Nephron progenitor cell (in vitro differentiated cells): ENCODE results near the gene COX8A.

Experiments
- DNase-seq: peaks from one replicate; pipeline ENCODE4 v3.0.0; 2021
- H3K27ac Mint-ChIP-seq: 2 replicates; pipeline ENCODE4 v1.8.0; 2021; ENCODE audit warnings: mild to moderate bottlenecking, moderate library complexity, mixed read lengths
- H3K27me3 Mint-ChIP-seq: 2 replicates; pipeline ENCODE4 v1.8.0; 2021; ENCODE audit warnings: mild to moderate bottlenecking, low read depth, mixed read lengths; ENCODE audit not compliant: poor library complexity
- H3K36me3 Mint-ChIP-seq: 2 replicates; pipeline ENCODE4 v1.8.0; 2021; ENCODE audit warnings: low read depth, mixed read lengths
- H3K4me1 Mint-ChIP-seq: 2 replicates; pipeline ENCODE4 v1.8.0; 2021; ENCODE audit warnings: mixed read lengths
- H3K4me3 Mint-ChIP-seq: 2 replicates; pipeline ENCODE4 v1.8.0; 2021; ENCODE audit warnings: mild to moderate bottlenecking, moderate library complexity, mixed read lengths
- H3K9me3 Mint-ChIP-seq: 2 replicates; pipeline ENCODE4 v1.8.0; 2021; ENCODE audit warnings: mild to moderate bottlenecking, moderate library complexity, mixed read lengths
- CTCF ChIP-seq: fragments of 200-600 bp; sonication (generic); IDR thresholded peaks from 2 replicates; pipeline ENCODE4 v1.5.0; 2021; ENCODE audit warnings: antibody characterized with exemption

The COX8A gene

DNA sequence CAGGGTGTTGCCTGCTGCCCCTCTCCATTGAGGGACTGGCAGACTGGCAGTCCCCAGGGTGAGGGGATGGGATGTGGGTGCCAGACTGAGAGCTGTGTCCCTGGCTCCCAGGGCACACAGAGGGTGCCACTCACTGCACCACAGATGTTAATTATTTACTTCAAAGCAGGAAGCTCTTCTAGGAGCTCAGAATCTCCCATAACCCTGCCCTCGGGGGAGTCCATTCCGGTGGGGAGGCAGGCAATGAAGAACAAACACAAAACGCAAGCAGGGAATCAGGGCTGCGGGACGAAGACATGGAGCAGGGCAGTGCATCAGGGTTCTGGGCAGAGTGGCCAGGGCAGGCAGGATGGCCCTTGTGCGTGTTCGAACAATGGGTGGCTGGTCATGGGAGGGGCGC is 37.0 kb downstream of the COX8A start:
- Mint-ChIP-seq H3K4me1 (peaks cover 61% of the 10 kb centered on the region), H3K4me3 (no peak overlapping the region), H3K36me3 (no peaks in the 10 kb centered on the region), H3K27me3 (peaks cover 69% of the 10 kb centered on the region), H3K27ac (no peak overlapping the region), H3K9me3 (peaks cover 9% of the 10 kb centered on the region)
- no peak for DNase-seq
- no peak for TF ChIP-seq CTCF

DNA sequence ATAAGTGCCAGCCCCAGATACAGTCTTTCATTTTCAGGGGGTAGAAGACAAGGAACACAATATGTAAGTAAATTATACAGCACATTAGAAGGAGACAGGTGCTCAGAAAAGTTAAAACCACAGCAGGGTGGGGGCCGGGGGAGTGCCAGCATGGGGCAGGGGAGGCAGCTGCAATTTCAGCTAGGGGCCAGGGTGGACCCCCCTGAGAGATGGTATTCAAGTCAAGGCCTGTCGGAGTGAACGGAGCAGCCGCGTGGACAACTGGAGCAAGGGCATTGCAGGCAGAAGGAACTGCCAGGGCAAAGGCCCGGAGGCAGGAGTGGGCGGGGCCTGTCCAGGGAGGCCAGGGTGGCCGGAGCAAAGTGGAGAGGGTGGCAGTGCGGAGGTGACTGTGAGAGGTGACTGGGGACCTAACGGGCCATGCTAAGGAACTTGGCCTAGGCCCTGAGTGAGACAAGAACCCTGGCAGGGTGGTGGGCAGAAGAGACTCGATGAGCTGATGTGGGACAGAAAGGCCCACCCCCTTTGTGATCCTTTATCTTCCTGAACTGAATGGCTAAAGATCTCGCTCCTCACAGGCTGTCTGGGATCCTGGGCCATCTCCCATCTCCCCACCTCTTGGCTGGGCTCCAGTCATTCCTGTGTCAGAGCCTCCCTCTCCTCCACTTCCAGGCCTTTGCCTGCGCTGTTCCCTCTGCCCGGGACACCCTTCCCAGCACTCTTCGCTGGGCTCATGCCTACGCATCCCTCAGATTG is 38.9 kb downstream of the COX8A start:
- Mint-ChIP-seq H3K27me3 (peaks cover 59% of the 10 kb centered on the region), H3K4me1 (peaks cover 43% of the 10 kb centered on the region), H3K36me3 (no peaks in the 10 kb centered on the region), H3K27ac (no peak overlapping the region), H3K9me3 (peaks cover 9% of the 10 kb centered on the region), H3K4me3 (no peak overlapping the region)
- no peak for DNase-seq
- TF ChIP-seq CTCF = no peak

- Mint-ChIP-seq H3K27ac (no peak overlapping the region), H3K27me3 (peaks cover 52% of the 10 kb centered on the region), H3K9me3 (peaks cover 9% of the 10 kb centered on the region), H3K4me3 (peak overlapping the region; percentile 40), H3K36me3 (no peaks in the 10 kb centered on the region), H3K4me1 (peaks cover 38% of the 10 kb centered on the region)
- DNase-seq = peak; percentile 90
- TF ChIP-seq CTCF = no peak
These were observed 39.9 kb downstream of the COX8A start for GRCh38 chr11:64014356-64014755.

- TF ChIP-seq CTCF = no peak
- peaks cover 52% of the 10 kb centered on the region for H3K27me3 Mint-ChIP-seq
- no peak overlapping the region for H3K4me3 Mint-ChIP-seq
- no peaks in the 10 kb centered on the region for H3K36me3 Mint-ChIP-seq
- H3K4me1 Mint-ChIP-seq = peaks cover 38% of the 10 kb centered on the region
- DNase-seq = no peak
- peaks cover 3% of the 10 kb centered on the region for H3K9me3 Mint-ChIP-seq
- no peak overlapping the region for H3K27ac Mint-ChIP-seq
These were observed 41.1 kb downstream of the COX8A start for GRCh38 chr11:64015510-64015909.

DNA sequence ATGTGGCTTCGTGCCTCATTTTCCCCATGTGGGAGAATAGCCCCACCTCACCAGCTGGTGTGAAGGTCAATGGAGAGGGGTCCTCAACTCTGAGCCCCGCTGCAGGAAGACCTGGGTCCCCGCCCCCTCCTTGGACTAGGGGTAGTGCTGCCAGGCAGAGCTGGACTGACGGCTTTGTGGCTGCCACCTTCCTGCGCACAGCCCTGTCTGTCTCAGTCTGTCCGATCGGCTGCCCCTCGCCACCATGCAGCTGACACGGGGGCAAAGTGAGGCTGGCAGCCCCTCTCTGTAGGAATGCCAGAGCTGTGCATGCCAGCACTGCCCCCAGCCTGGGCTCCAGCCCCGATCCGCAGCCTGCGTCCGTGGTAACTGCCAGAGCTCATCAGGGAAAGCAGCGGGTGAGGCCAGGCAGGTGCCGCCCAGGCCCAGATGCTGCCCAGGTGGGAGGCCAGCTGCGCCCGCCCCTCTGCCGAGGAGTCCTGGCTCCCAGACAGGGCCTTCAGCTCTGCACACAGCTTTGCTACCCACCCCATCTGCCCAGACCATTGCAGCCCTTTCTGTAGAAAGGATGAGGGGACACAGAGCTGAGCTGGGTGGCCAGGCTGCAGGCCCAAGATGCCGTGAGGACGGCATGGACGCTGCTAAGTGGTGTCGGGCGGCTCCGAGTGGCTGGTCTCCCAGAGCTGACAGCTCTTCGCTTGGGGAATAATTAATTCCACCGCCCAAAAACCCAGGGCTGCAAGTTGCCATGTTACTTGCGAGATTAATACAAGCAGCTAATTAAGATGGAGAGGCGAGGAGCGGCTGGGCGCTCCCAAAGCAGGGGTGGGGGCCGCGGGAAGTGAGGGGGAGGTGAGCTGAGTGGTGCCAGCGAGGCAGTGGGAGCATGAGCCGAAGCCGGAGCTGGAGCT is 41.8 kb downstream of the COX8A start:
- H3K27me3 Mint-ChIP-seq = peaks cover 54% of the 10 kb centered on the region

More for the DNA sequence above, 41.8 kb downstream of the COX8A start:
- Mint-ChIP-seq H3K4me3 (no peak overlapping the region), H3K27ac (no peak overlapping the region), H3K4me1 (peaks cover 38% of the 10 kb centered on the region), H3K36me3 (no peaks in the 10 kb centered on the region), H3K9me3 (no peaks in the 10 kb centered on the region)
- DNase-seq = no peak
- no peak for TF ChIP-seq CTCF
